ENCODE data around the gene MYOM1. TPM values are rescaled to one million over a fixed set of nuclear protein-coding genes. Genes with fewer than 3 reads are reported as not detected.
A peak's percentile ranks its signal among the peaks of the same experiment; 100 is the strongest.

Gene MYOM1
- total RNA-seq, 1 donor = 0.27 TPM

DNA sequence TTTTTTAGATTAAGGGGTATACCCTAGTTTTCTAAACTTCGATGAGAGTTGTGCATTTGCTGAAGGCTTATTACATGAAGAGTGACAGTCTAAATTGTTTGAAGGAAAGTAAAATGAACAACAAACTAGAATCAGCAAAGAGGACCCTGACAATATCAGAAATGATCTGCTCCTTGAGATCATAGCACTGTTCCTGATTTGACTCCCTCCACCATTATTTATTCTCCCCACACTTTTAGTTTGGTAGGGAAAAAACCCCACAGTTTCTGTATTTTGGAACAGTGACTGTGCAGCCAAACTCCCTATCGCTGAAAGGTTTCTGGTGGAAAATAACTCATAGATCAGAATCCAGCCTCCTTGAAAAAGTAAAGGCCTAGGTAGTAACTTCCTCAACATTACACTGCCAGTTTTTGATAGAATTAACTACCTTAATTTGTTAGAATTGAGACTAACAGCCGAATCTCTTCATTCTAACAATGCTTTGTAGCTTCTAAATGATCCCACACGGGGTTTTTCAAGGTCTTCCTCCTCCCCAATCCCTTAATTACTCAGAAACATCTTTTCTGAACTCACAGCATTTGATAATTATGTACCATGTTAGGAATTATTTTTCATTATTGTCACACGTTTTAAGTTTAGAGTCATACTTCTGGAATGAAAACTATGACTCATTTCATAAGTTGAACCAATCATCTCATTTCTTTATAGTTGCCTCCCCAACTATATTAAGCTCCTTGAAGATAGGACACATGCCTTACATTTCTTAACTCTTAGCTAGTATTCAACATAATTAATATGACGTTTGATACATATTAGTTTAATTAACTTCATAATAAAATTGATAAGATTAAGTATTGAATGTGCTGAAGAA, 30.7 kb upstream of the MYOM1 start:
- no peak for DNase-seq (ENCODE audit: low read depth in 2 of 3, low spot score in 2 of 3)

DNA sequence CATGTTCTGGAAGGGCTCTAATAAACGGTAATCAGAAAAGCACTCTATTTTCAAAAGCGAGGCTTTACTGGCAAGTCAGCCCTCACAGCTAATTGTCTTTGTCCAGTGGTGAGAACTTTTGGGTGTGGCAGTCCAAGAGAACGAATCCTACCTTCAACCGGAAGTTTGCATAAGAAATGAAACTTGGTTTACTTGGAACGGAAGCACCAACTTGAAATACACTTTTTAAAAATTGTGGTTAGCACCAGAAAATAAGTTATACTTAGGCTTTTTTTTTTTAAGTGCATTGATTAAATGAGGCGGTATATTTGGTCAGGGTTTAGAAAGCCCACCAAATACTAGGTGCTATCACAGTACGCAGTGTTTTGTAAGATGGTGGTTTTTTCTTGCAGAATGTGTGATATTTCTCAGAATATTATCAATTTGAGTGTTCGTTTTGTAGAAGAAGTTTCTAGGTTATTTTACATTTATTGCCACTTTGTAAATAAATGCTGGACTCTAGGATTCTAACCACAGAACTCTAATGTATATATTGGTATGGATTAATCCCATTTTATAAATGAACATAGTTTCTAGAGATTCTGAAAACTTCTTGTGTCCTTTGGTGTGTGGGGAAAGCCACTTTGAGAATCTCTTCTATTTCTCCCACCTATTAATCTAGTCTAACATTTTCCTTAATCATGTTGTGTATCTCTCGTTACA, 29.0 kb upstream of the MYOM1 start:
- DNase-seq (ENCODE audit: low read depth in 2 of 3, low spot score in 2 of 3) = peak in 2 of 3 donors; percentile 31 to 34

DNA sequence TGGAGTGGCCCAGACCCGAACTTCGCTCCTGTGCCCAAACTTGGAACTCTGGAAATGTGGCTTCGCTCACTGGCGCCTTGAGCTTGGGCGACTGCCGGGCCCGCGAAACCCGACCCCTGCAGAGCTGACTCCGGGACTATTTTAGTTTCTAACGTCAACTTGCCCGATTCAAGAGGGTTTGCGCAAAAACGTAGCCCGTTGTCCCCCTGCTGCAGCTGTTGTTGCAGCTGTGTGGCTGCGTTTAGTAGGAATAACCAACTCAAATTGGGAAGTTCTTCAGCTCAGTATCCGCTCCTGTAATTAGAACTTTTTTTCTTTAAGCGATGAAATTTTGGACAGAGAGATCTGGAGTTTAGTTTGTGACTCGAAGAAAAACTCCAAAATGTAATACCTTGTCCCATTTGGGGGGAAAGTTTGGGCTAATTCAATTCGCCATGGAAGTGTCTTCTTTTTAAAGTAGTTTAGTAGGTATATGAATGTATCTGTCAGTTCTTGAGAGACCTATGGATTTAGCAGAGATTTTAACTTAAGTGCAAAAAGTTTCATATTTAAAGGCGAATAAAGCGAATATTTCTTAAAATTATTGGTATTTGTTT, 28.4 kb upstream of the MYOM1 start:
- peak in 2 of 3 donors; percentile 42 to 48 for DNase-seq (ENCODE audit: low read depth in 2 of 3, low spot score in 2 of 3)

DNA sequence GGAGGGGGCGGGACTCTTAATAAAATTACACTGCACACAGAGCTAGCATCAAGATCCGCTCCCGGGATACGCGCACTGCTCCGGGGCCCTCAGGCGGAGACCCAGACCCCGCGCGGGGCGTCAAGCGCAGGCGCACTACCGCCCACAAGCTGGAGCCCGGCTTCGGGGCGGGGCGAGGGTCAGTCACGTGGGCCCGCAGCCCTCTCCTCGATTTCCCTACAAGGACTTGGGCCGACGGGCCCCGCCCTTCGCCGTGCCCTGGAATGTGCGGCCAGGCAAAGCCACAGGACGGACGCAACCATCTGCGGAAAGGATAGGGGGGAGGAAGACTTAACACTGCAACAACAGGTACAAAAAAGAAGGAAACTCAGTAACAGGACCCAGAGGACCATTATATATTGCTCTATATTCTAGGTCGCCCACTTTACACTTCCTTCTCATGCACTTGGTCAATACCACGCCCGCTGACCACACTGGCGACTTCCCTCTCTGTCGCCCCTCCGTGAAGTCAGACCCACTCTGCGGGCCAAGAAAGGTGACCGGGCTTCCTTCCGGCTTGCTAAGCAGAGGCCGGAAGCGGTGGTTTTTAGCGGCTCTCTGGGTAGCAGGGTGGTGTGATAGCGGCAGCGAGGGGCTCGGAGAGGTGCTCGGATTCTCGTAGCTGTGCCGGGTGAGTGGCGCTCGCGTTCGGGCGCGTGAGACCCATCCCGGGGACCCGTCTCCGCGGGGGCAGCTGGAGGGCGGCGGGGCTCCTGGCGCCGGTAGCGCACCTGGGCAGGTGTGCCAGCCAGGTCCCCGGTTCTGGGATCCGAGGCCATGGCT, 27.7 kb upstream of the MYOM1 start, which contains the start of gene MYL12A:
TSS of gene MYL12A (plus strand) at position 562 of the 822 bp plus-strand sequence. CDS start 5,447 bp downstream, outside the sequence.
- peak; percentile 72 to 97 (median 97) for DNase-seq (ENCODE audit: low read depth in 2 of 3, low spot score in 2 of 3)

DNA sequence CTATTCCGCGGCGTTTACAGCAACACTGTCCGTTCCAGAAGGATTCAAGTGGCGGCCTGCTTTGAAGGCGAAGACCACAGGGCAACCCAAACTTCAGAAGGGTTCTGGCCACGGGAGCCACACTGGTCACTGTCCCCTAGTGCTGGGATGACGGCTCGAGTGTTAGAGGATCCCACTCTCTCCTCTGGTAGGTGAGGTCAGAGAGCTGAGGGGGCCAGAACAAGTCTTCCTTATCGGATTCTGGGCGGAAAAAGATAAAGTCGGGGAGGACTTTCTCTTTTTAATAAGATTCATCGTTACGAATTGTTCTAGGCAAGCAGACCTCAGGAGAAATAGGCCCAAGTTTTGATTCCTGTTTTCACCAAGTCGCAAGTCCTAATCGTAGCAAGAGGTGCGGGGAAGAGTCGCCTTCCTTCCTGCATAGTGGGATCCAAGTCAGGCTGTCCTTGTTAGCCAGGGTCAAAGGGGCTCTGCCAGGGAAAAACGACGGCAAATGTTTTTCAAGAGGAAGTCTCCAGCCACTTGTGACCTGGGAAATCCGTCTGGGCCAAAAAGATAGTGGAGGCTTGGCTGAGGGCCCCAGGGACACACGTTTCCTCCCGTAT, 27.0 kb upstream of the MYOM1 start:
- DNase-seq (ENCODE audit: low read depth in 2 of 3, low spot score in 2 of 3) = peak in 2 of 3 donors; percentile 69 to 72

DNA sequence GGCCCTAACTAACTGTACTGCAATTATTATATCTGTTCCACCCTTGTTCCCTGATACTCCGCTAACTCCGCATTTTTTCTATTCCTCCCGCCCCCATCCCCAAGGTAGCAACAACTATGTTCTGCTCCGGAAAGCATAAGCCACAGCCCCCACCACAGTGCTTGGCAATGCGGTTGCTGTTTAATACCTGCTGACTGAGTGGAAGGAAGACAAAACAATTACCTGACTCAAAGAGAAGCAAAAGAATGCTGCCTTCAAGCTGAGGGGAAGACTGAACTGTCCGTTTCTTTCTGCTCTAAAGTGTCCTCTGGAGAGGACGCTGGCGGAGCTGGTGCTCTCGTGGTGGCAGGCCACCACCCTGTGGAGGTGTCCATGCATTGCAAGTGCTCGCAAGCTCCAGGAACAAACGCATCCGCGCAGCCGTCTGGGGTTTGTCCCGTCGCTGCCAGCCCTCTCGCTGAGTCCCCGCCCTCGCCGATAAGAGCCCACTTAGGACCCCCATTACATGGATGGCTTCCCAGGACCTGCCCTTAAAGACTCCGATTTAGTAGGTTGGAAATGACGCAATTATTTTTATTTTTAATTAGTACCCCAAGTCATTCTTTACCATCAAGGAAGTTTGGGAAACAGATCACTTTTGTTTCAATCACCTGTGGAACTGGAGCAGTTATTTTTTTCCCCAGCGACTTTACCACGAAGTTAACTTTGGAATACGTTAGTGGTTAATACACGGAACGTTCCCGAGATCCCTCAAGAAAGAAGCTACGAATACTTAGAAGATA, 26.3 kb upstream of the MYOM1 start:
- peak; percentile 41 to 92 (median 89) for DNase-seq (ENCODE audit: low read depth in 2 of 3, low spot score in 2 of 3)

DNA sequence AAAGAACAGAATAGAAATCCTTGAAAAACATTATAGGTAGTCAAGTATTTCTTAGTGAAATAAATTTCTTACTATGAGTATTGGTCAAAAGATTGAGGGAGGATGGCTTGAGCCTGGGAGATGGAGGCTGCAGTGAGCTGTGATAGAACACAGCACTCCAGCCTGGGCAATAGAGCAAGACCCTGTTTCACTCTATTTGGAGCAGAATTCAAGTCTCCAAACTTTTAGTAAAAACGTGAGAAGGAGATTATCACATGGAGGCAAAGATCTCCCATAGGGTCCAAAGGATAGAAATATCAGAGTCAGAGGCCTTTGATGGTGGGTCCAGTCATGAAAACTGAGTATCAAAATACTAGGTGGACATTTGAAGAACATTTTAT, 25.4 kb upstream of the MYOM1 start:
- DNase-seq (ENCODE audit: low read depth in 2 of 3, low spot score in 2 of 3) = no peak

DNA sequence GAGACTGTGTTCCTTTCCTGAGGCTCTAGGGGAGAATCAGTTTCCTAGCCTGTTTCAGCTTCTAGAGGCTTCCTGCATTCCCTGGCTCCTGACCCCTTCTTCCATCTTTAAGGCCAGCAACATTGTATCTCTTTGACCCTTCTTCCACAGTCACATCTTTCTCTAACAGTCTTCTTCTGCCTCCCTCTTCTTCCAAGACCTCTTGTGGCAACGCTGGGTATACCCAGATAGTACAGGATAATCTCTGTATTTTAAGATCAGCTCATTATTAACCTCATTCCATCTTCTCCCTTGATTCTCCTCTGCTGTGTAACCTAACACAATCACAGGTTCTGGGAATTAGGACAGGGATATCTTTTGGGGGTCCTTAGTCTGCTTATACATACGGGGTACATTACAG, 19.0 kb upstream of the MYOM1 start:
- peak in 1 of 3 donors; percentile 25 for DNase-seq (ENCODE audit: low read depth in 2 of 3, low spot score in 2 of 3)

DNA sequence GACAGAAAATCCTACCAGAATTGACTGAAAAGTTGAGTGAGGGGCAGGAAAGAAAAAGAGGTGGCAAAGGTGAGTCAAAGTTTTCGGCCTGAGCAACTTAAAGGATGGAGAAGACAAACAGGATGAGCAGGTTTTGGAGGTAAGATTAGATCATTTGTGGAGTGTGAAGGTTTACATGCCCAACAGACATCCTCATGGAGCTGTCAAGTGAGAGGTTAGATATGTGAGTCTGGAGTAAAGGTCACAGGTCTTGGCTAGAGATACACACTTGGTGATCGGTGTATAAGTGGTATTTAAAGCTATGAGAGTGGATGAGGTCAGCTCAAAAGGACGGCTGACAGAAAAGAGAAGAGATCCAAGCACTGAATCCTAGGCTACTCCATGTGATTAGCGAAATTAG, 16.7 kb upstream of the MYOM1 start:
- no peak for DNase-seq (ENCODE audit: low read depth in 2 of 3, low spot score in 2 of 3)

DNA sequence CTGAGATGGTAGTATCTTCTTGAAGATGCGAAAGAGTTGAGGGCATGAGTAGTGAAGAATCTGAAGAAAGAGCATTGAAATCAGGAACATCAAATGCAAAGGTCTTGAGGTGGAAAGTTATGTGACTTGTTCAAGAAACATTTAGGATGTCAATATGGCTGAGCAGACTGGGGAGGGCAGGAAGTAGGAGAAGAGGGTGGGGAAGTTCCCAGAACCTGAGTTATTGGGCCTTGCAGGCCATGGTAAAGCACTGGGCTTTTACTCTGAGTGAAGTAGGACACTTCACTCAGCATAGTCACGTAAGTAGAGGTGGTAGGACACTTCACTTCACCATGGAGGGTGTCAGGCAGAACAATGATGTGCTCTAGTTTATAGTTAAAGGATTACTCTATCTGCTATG, 16.1 kb upstream of the MYOM1 start:
- DNase-seq (ENCODE audit: low read depth in 2 of 3, low spot score in 2 of 3) = no peak

DNA sequence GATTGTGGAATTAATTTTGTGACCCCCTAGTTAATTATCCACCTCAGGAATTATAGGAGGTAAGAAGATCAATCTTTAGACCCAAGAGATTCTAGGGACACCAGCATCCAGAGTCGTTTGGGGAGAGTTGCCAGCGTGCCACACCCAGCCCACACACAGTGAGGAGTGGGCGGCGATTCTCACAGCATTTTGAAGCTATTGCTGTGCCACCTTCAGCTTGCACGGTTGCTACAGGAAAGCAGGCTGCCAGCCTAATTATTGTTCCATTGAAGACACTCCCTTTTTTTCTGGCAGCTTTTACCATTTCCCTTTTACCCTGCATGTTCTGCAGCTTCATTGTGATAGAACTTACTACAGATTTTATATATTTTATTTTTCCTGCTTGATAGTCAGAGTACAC, 14.7 kb upstream of the MYOM1 start:
- DNase-seq (ENCODE audit: low read depth in 2 of 3, low spot score in 2 of 3) = no peak

DNA sequence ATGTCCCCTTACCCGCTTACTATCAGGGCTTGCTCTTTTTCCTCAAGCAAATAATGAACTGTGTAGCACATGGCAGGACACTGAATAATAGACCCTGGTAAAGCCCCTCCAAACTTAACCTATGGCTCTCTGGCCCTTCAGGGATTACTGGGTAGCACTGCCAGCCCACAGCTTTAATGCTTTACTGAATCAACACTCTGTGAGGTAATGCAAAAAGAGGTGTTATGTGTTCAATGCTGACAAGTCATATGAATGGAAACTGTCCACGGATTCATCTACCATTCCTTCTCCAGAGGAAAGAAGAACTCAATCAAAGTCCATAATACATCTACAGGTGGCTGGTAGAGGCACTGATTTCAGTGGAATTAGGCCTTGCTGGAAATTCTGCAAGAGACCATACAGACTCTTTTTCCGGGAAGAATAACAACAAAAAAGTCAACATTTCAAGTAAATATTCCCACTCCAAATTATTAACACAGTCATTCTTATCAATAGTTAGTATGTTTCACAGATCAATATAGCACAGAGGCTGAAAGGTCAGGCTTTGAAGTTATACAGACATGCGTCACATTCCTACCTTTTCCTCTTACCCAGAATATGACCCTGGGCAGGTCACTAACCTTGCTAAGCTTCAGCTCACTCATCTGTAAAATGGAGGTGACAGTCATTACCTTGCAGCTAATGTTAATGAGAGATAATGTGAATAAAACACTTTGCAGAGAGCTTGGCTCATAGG, 13.8 kb upstream of the MYOM1 start:
- DNase-seq (ENCODE audit: low read depth in 2 of 3, low spot score in 2 of 3) = no peak

DNA sequence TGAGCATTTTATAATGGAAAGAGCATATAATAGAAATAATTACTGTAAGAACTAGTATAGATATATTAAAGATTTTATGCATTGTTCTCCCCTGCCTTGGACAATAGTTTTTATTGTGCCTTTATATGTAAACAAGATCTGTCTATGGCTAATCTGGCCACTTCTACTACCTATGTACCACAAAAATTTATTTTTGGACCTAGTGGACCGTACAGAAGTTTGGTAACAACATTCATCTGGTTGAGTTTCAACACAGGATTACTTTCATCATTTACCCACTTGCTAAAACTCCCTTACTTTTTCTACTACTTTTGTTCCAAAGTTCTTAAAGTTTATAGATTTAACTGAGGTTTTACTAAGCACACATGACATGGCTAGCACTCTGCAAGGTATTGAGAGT, 13.2 kb upstream of the MYOM1 start:
- DNase-seq (ENCODE audit: low read depth in 2 of 3, low spot score in 2 of 3) = no peak

DNA sequence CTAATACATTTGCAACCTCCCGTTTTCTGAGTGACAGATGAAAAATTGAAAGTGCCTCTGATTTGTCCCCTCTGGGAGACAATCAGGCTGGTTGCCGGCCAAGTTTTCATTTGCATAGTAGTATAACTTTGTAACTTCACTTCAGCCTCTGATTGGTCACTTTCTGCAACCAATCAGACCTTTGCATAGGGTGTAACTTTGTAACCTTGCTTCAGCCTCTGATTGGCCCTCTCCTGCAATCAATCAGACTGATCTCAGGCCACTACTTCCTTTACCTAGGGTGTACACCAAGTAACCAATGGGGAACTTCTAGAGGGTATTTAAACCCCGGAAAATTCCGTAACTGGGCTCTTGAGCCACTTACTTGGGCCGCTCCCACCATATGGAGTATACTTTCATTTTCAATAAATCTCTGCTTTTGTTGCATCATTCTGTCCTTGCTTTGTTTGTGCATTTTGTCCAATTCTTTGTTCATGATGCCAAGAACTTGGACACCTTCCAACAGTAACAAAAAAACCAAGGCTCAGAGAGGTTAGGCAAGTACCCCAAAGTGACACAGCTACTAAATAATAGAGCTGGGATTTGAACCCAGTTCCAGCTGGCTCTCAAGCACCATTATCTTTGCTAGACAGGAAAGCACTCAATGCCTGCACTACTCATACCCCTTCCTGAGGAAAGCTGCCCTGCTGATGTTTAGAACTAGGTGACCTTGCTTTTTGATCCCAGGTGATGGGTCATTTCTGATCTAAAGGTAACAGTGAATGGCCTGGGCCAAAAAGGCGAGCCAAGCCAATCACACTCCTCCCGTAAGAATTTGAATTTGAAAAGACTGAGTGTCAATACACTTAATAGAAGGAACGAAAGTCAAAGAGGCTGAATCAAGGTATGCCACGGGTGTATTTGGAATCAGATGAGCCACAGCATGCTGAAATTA, 10.9 kb upstream of the MYOM1 start:
- DNase-seq (ENCODE audit: low read depth in 2 of 3, low spot score in 2 of 3) = peak in 1 of 3 donors; percentile 24

DNA sequence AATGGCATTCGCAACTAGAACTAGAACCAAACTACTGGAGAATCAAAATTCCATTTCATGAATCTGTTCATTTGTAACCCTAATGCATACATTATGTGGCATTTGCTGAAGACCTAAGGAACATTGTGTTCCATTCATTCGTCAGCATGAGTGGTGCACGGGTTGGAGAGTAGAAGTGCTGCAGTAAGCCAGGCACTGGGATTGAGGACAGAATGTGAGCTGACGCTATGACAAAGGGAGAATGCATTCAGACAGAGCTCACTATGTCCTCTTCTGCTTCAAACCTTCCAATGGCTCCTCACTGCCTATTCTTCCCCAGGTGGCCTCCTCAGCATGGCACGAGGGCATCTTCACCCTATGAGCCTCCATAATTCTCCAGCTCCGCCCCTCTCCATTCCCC, 6.3 kb upstream of the MYOM1 start:
- DNase-seq (ENCODE audit: low read depth in 2 of 3, low spot score in 2 of 3) = no peak

DNA sequence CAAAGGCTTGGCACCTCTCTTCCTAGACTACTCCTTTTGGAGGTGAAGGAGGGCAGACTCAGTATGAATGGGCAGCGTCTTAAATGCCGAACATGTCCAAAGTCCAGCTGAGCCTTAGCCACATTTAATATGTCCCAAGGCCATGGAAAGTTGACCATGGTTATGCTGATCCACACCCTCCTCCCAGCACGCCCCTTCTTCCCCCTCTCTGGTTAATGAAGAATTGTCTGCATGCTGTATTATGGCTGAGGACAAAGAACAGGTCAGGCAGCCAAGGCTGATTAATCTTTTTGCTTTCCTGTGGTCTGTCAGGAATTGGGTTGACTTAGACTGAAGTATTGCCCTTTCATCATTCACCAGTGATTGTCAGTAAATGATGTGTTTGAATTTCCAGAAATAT, 5.8 kb upstream of the MYOM1 start:
- DNase-seq (ENCODE audit: low read depth in 2 of 3, low spot score in 2 of 3) = no peak

DNA sequence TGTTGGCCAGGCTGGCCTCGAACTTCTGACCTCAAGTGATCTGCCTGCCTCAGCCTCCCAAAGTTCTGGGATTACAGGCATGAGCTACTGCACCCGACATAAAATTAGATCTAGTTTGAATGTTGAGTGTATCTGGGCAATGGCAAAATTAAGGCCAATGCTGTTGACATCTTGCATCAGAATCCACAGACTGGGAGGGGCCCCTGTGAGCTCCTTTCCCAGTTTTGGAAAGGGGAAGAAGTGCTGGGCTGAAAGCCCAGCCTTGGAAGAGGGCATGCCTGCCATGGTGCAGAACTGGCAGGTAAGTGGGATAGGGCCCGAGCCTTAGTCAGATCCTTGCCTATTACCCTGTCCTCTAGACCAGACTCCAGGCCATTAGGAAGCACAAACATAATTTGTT, 4.5 kb upstream of the MYOM1 start:
- no peak for DNase-seq (ENCODE audit: low read depth in 2 of 3, low spot score in 2 of 3)

DNA sequence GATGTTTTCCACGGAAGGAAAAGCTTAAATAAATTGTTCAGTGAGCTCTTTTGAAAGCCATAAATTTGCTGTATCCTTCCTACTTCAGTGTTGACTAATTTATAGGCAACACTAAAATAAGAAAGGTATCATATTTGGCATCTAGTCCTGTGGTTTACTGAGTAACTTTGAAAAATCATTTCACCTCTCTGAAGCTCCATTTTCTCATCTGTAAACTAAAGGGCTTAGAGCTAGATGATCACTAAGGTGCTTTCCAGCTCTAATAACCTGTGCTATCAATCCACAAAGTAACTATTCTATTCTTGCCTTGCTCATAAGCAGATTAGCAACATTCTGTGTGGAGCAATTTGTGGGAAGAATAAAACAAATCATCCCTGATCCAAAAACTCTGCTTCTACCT, 3.6 kb upstream of the MYOM1 start:
- DNase-seq (ENCODE audit: low read depth in 2 of 3, low spot score in 2 of 3) = peak in 1 of 3 donors; percentile 4
